IMR-90 (cell line): ENCODE data around the gene PRR16. TPM values are rescaled to one million over a fixed set of nuclear protein-coding genes. Genes with fewer than 3 reads are reported as not detected.

ENCODE experiments used
- ATAC-seq: fragments of 200-7000 bp; cut with Tn5 transposase; 2 replicates; pipeline ENCODE4 v1.9.1; 2020; ENCODE audit warnings: low read depth, mild to moderate bottlenecking, moderate library complexity
- BruUV-seq: library from RNA; stranded (reverse); fragments of 400-500 nt; replicated peaks from 2 replicates; lab custom pipeline; 2021; lab: Mats Ljungman, UMichigan
- CTCF ChIA-PET: fragments of 300-600 bp; formaldehyde crosslinking; extraction: SDS; loops from one replicate; lab custom pipeline; 2021; ENCODE audit warnings: antibody characterized with exemption; lab: Yijun Ruan, JAX
- POLR2A ChIA-PET: fragments of 300-600 bp; sonication (Branson Sonifier 250); formaldehyde crosslinking; loops from one replicate; lab custom pipeline; 2022; ENCODE audit warnings: antibody characterized with exemption; ENCODE audit not compliant: unreplicated experiment; lab: Charles Lee
- DNase-seq: peaks from one replicate; pipeline ENCODE4 v3.0.0; 2013
- H2AFZ ChIP-seq: replicated peaks from 2 replicates; pipeline ENCODE3; 2013; ENCODE audit warnings: low read length, mild to moderate bottlenecking; ENCODE audit not compliant: poor library complexity
- H2AK5ac ChIP-seq: 2 replicates; pipeline ENCODE4 v1.6.1; 2013; ENCODE audit warnings: low read depth, low read length, inconsistent platforms
- H2AK9ac ChIP-seq: replicated peaks from 2 replicates; pipeline ENCODE3; 2013; ENCODE audit warnings: mild to moderate bottlenecking, low read depth, low read length, moderate library complexity; ENCODE audit not compliant: poor library complexity
- H2BK120ac ChIP-seq: 2 replicates; pipeline ENCODE4 v1.6.1; 2013; ENCODE audit warnings: low read depth, low read length, inconsistent platforms
- H2BK15ac ChIP-seq: 3 replicates; pipeline ENCODE4 v1.6.1; 2013; ENCODE audit warnings: low read depth, low read length, inconsistent platforms
- H2BK20ac ChIP-seq: 2 replicates; pipeline ENCODE4 v1.6.1; 2013; ENCODE audit warnings: low read depth, mild to moderate bottlenecking, inconsistent platforms, low read length, moderate library complexity
- H2BK5ac ChIP-seq: 2 replicates; pipeline ENCODE4 v1.6.1; 2013; ENCODE audit warnings: mild to moderate bottlenecking, low read depth, low read length, inconsistent platforms; ENCODE audit not compliant: poor library complexity, severe bottlenecking
- H3K14ac ChIP-seq: replicated peaks from 2 replicates; pipeline ENCODE4 v1.6.1; 2013; ENCODE audit warnings: low read depth, low read length, inconsistent platforms
- H3K18ac ChIP-seq: 2 replicates; pipeline ENCODE4 v1.6.1; 2013; ENCODE audit warnings: low read depth, low read length, control low read depth
- H3K23ac ChIP-seq: 2 replicates; pipeline ENCODE4 v1.6.1; 2013; ENCODE audit warnings: low read depth, low read length, inconsistent platforms
- H3K27ac ChIP-seq: 2 replicates; pipeline ENCODE4 v1.5.1; 2013; ENCODE audit warnings: mild to moderate bottlenecking, control low read depth, low read length; ENCODE audit not compliant: insufficient read depth
- H3K27me3 ChIP-seq: 2 replicates; pipeline ENCODE4 v1.6.1; 2013; ENCODE audit warnings: low read length; ENCODE audit not compliant: control insufficient read depth, insufficient read depth
- H3K36me3 ChIP-seq: 2 replicates; pipeline ENCODE4 v1.6.1; 2013; ENCODE audit warnings: low read length, mixed read lengths; ENCODE audit not compliant: control insufficient read depth, insufficient read depth
- H3K4ac ChIP-seq: 2 replicates; pipeline ENCODE4 v1.6.1; 2013; ENCODE audit warnings: low read depth, low read length, inconsistent platforms
- H3K4me1 ChIP-seq: 2 replicates; pipeline ENCODE4 v1.6.1; 2013; ENCODE audit warnings: low read length, mixed read lengths; ENCODE audit not compliant: control insufficient read depth, insufficient read depth
- H3K4me2 ChIP-seq: 2 replicates; pipeline ENCODE4 v1.6.1; 2013; ENCODE audit warnings: low read depth, mild to moderate bottlenecking, control low read depth, low read length, moderate library complexity
- H3K4me3 ChIP-seq: 2 replicates; pipeline ENCODE4 v1.5.1; 2013; ENCODE audit warnings: low read depth, mild to moderate bottlenecking, control low read depth, low read length, moderate library complexity; ENCODE audit not compliant: insufficient read depth
- H3K56ac ChIP-seq: 2 replicates; pipeline ENCODE4 v1.6.1; 2013; ENCODE audit warnings: low read length, inconsistent platforms; ENCODE audit not compliant: insufficient read depth; ENCODE audit errors: extremely low read depth
- H3K79me1 ChIP-seq, 2 experiments: 2 replicates each; pipeline ENCODE4 v1.6.1; 2013; ENCODE audit warnings: low read length in 2 of 2, inconsistent platforms in 1 of 2, low read depth in 1 of 2
- H3K9ac ChIP-seq: 2 replicates; pipeline ENCODE4 v1.6.1; 2013; ENCODE audit warnings: low read depth, low read length, control low read depth
- H3K9me1 ChIP-seq: 2 replicates; pipeline ENCODE4 v1.6.1; 2013; ENCODE audit warnings: low read length, inconsistent platforms; ENCODE audit not compliant: insufficient read depth
- H3K9me3 ChIP-seq: 2 replicates; pipeline ENCODE4 v1.6.1; 2013; ENCODE audit warnings: low read length; ENCODE audit not compliant: control insufficient read depth, insufficient read depth
- H4K20me1 ChIP-seq: 2 replicates; pipeline ENCODE4 v1.6.1; 2013; ENCODE audit warnings: low read length, inconsistent platforms; ENCODE audit not compliant: insufficient read depth
- H4K5ac ChIP-seq: 2 replicates; pipeline ENCODE4 v1.6.1; 2013; ENCODE audit warnings: mild to moderate bottlenecking, low read depth, low read length, control low read depth
- H4K8ac ChIP-seq, 2 experiments: 2 replicates each; pipeline ENCODE4 v1.6.1; 2013; ENCODE audit warnings: low read depth in 2 of 2, low read length in 2 of 2, control low read depth in 1 of 2, inconsistent platforms in 1 of 2
- H4K91ac ChIP-seq: 2 replicates; pipeline ENCODE4 v1.6.1; 2013; ENCODE audit warnings: low read depth, low read length, inconsistent platforms; ENCODE audit not compliant: insufficient read depth
- BHLHE40 ChIP-seq: fragments of 150-350 bp; IDR thresholded peaks from 2 replicates; pipeline ENCODE4 v1.6.1; 2016; ENCODE audit warnings: mild to moderate bottlenecking, low read depth, low read length
- CEBPB ChIP-seq: IDR thresholded peaks from 2 replicates; pipeline ENCODE4 v1.6.1; 2012; ENCODE audit warnings: low read depth, low read length, improper control_type of control experiment
- CHD1 ChIP-seq: IDR thresholded peaks from 2 replicates; pipeline ENCODE4 v1.6.1; 2012; ENCODE audit warnings: low read depth, low read length, improper control_type of control experiment
- FOS ChIP-seq: fragments of 150-350 bp; IDR thresholded peaks from 2 replicates; pipeline ENCODE4 v1.6.1; 2016; ENCODE audit warnings: low read depth, low read length
- MAFK ChIP-seq: IDR thresholded peaks from 2 replicates; pipeline ENCODE4 v1.6.1; 2012; ENCODE audit warnings: low read depth, low read length, improper control_type of control experiment
- MAZ ChIP-seq: IDR thresholded peaks from 2 replicates; pipeline ENCODE4 v1.6.1; 2012; ENCODE audit warnings: low read depth, mild to moderate bottlenecking, low read length, improper control_type of control experiment, moderate library complexity, borderline replicate concordance
- MXI1 ChIP-seq: IDR thresholded peaks from 2 replicates; pipeline ENCODE4 v1.6.1; 2012; ENCODE audit warnings: low read depth, mild to moderate bottlenecking, low read length, moderate library complexity, borderline replicate concordance
- NFE2L2 ChIP-seq: fragments of 150-350 bp; IDR thresholded peaks from 2 replicates; pipeline ENCODE4 v1.6.1; 2016; ENCODE audit warnings: low read depth, mild to moderate bottlenecking, low read length
- POLR2A ChIP-seq: IDR thresholded peaks from 2 replicates; pipeline ENCODE4 v1.6.1; 2012; ENCODE audit warnings: mild to moderate bottlenecking, low read depth, low read length
- RAD21 ChIP-seq: IDR thresholded peaks from 2 replicates; pipeline ENCODE4 v1.6.1; 2012; ENCODE audit warnings: low read length, improper control_type of control experiment
- RCOR1 ChIP-seq: IDR thresholded peaks from 2 replicates; pipeline ENCODE4 v1.6.1; 2012; ENCODE audit warnings: mild to moderate bottlenecking, low read length, improper control_type of control experiment; ENCODE audit not compliant: insufficient replicate concordance
- RFX5 ChIP-seq: IDR thresholded peaks from 2 replicates; pipeline ENCODE4 v1.8.0; 2012; ENCODE audit warnings: low read depth, mild to moderate bottlenecking, low read length, moderate library complexity
- SMC3 ChIP-seq: fragments of 150-350 bp; IDR thresholded peaks from 2 replicates; pipeline ENCODE4 v1.6.1; 2016; ENCODE audit warnings: low read depth, mild to moderate bottlenecking, antibody characterized with exemption, low read length, moderate library complexity
- WGBS, 2 experiments: methylation state at CpG; one replicate each; pipeline versions ENCODE4 v1.1.5 to v1.1.7; 2013; ENCODE audit warnings: missing lambda C conversion rate in 2 of 2; ENCODE audit not compliant: insufficient read length in 1 of 2; ENCODE audit errors: extremely low coverage in 2 of 2; 5-methylcytosine and 5-hydroxymethylcytosine counted together
- dilution Hi-C: fragments of 300-500 bp; cut with HindIII; formaldehyde crosslinking; loops from one replicate; pipeline ENCODE4 v1.14.3; 2018; ENCODE audit warnings: low sequenced_read_pairs; ENCODE audit not compliant: unreplicated experiment
- in situ Hi-C: fragments of 300-500 bp; cut with MboI; formaldehyde crosslinking; loops from 3 replicates; pipeline ENCODE4 v1.14.3; 2019; ENCODE audit warnings: low sequenced_read_pairs, inconsistent platforms, mixed read lengths
- intact Hi-C: fragments of 100-400 bp; cut with micrococcal nuclease; formaldehyde crosslinking; loops from 2 replicates; pipeline ENCODE4 v1.10.0; 2022
- polyA plus RNA-seq, 3 experiments: library from polyadenylated mRNA; depleted of rRNA; stranded (reverse); fragments of >200 nt; gene quantifications; 2 replicates each; pipeline ENCODE4 v1.2.3, GENCODE V29; 2012; ENCODE audit warnings: low replicate concordance in 1 of 3
- total RNA-seq: library from RNA; depleted of rRNA; stranded (reverse); fragments of >200 nt; gene quantifications from 2 replicates; pipeline ENCODE4 v1.2.3, GENCODE V29; 2012
- TF ChIP-seq, protein P1 (sequence below): fragments of 150-350 bp; IDR thresholded peaks from 2 replicates; pipeline ENCODE4 v1.6.1; 2016; ENCODE audit warnings: low read depth, mild to moderate bottlenecking, low read length, moderate library complexity, borderline replicate concordance
- TF ChIP-seq, protein P2 (sequence below): fragments of 150-350 bp; IDR thresholded peaks from 2 replicates; pipeline ENCODE4 v1.6.1; 2017; ENCODE audit warnings: mild to moderate bottlenecking, antibody characterized with exemption, low read length, low read depth
- TF ChIP-seq, protein P3 (sequence below): conservative IDR thresholded peaks from 2 replicates; pipeline ENCODE4 v1.5.1; 2012; ENCODE audit warnings: mild to moderate bottlenecking, low read depth, low read length, improper control_type of control experiment

The PRR16 gene
- total and polyA plus RNA-seq, 2 of the 4 experiments (the other 2 are of a cell fraction): 9.9 to 45.2 TPM

DNA sequence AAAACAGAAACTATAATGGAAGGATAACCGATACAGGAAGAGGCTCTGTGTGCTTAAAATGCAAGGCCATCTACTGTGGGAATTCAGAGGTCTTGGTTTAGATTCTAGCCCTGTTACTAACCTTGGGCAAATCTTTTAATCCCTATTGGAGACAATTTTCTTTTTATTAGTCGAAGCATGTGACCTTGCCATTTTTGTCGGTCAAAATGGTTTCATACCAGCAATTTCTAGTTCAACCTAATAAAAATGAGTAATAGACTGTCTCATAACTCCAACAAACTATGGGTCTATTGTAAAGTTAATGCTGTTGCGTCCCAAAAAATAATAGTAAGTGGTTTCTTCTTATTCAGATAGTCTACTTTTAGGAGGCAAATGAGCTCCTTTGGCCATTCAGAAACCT, 38.4 kb downstream of the PRR16 start:
- TF ChIP-seq CHD1 (no peak), MAZ (no peak), MAFK (no peak), CEBPB (no peak), RAD21 (no peak), FOS (no peak), RFX5 (no peak), MXI1 (no peak), NFE2L2 (no peak), RCOR1 (no peak), POLR2A (no peak), BHLHE40 (no peak), SMC3 (no peak)
- TF ChIP-seq, protein P1, sequence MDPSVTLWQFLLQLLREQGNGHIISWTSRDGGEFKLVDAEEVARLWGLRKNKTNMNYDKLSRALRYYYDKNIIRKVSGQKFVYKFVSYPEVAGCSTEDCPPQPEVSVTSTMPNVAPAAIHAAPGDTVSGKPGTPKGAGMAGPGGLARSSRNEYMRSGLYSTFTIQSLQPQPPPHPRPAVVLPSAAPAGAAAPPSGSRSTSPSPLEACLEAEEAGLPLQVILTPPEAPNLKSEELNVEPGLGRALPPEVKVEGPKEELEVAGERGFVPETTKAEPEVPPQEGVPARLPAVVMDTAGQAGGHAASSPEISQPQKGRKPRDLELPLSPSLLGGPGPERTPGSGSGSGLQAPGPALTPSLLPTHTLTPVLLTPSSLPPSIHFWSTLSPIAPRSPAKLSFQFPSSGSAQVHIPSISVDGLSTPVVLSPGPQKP: no peak
- TF ChIP-seq, protein P2, sequence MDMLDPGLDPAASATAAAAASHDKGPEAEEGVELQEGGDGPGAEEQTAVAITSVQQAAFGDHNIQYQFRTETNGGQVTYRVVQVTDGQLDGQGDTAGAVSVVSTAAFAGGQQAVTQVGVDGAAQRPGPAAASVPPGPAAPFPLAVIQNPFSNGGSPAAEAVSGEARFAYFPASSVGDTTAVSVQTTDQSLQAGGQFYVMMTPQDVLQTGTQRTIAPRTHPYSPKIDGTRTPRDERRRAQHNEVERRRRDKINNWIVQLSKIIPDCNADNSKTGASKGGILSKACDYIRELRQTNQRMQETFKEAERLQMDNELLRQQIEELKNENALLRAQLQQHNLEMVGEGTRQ: no peak
- TF ChIP-seq, protein P3, sequence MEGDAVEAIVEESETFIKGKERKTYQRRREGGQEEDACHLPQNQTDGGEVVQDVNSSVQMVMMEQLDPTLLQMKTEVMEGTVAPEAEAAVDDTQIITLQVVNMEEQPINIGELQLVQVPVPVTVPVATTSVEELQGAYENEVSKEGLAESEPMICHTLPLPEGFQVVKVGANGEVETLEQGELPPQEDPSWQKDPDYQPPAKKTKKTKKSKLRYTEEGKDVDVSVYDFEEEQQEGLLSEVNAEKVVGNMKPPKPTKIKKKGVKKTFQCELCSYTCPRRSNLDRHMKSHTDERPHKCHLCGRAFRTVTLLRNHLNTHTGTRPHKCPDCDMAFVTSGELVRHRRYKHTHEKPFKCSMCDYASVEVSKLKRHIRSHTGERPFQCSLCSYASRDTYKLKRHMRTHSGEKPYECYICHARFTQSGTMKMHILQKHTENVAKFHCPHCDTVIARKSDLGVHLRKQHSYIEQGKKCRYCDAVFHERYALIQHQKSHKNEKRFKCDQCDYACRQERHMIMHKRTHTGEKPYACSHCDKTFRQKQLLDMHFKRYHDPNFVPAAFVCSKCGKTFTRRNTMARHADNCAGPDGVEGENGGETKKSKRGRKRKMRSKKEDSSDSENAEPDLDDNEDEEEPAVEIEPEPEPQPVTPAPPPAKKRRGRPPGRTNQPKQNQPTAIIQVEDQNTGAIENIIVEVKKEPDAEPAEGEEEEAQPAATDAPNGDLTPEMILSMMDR: no peak
- Histone ChIP-seq H3K4me3 (no peak overlapping the region), H3K9me3 (no peaks in the 10 kb centered on the region), H4K91ac (no peak overlapping the region), H3K9me1 (no peaks in the 10 kb centered on the region), H3K27ac (no peak overlapping the region), H3K56ac (no peak overlapping the region), H3K9ac (no peak overlapping the region), H4K5ac (no peak overlapping the region), H3K23ac (no peak overlapping the region), H2BK5ac (peak overlapping the region; percentile 8), H3K27me3 (no peaks in the 10 kb centered on the region), H2BK20ac (no peak overlapping the region), H3K4me1 (peaks cover 3% of the 10 kb centered on the region; the same call in 1 of the 2 replicates), H2AK5ac (no peak overlapping the region), H3K4me2 (peak overlapping the region; percentile 79; the same call in 1 of the 2 replicates), H4K8ac (no peak overlapping the region; a peak in 1 of 4 replicates), H4K20me1 (no peaks in the 10 kb centered on the region), H3K4ac (no peak overlapping the region), H2AK9ac (no peak overlapping the region), H3K36me3 (no peaks in the 10 kb centered on the region), H3K79me1 (peaks cover 14 to 38% of the 10 kb centered on the region in 2 experiments), H2BK15ac (no peak overlapping the region), H3K18ac (no peak overlapping the region), H3K14ac (no peak overlapping the region), H2BK120ac (no peak overlapping the region), H2AFZ (no peak overlapping the region)
- DNase-seq (no peak), ATAC-seq (no peak)
- CTCF ChIA-PET: no interaction called here
- dilution Hi-C loops (no loop called here), intact Hi-C loops (no loop called here), in situ Hi-C loops (no loop called here)
- no CpG with 5 or more reads among the region's 4 CpGs for WGBS, 2 experiments
- no TSS peak for BruUV-seq
- POLR2A ChIA-PET: no interaction called here
